GM18868 (cell line): Measurements from ENCODE around the gene C8B.

Source experiments
- ATAC-seq: cut with Tn5 transposase; IDR thresholded peaks from one replicate; pipeline ENCODE4 v1.9.1; 2021; ENCODE audit warnings: mild to moderate bottlenecking, moderate library complexity; ENCODE audit not compliant: unreplicated experiment

The C8B gene

GRCh38 chr1:56904663-56905397 lies 61.0 kb downstream of the C8B start:
- no peak for ATAC-seq

- no peak for ATAC-seq
These were observed 62.0 kb downstream of the C8B start for GRCh38 chr1:56903778-56904177.

- ATAC-seq, result no peak
These were observed 64.1 kb downstream of the C8B start for GRCh38 chr1:56901716-56902115.

GRCh38 chr1:56898879-56899278 lies 66.9 kb downstream of the C8B start:
- ATAC-seq, result no peak

- ATAC-seq, result no peak
These were observed 67.8 kb downstream of the C8B start for GRCh38 chr1:56898005-56898373.

GRCh38 chr1:56897150-56898004 lies 68.4 kb downstream of the C8B start:
- no peak for ATAC-seq

DNA sequence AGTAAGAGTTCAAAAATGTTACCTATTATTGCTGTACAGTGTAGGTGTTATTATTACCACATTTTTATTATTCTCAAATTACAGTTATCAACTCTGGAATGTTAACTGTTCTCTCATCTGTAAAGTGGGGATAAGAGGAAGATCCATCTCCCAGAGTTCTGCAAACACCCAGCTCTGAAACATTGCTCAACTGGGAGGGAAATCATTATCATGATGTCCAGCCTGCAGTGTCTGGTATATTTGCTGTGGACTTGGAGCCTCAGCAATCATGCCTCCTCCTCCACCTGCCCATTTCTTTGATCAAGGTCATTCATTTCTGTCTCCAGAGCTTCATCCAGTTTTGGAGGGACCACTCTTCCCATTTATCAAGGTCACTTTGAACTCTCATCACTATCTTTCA lies 71.8 kb downstream of the C8B start:
- no peak for ATAC-seq

DNA sequence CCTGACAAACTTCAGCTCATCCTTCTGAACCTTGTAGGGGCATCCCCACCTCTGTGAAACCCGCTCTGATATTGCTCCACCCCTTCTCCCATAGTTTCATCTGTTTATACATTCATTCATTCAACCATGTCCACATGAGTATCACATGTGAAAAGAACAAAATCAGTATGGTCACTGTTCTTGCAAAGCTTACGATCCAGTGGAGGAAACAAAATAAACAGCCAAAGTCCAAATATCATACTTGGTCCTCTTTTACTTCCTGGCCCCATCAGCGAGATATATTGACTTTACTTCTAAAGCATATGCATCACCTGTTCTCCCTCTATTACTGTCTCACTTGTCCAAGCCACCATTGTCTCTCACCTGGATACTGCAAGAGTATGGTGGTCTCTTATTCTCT lies 75.6 kb downstream of the C8B start:
- no peak for ATAC-seq

DNA sequence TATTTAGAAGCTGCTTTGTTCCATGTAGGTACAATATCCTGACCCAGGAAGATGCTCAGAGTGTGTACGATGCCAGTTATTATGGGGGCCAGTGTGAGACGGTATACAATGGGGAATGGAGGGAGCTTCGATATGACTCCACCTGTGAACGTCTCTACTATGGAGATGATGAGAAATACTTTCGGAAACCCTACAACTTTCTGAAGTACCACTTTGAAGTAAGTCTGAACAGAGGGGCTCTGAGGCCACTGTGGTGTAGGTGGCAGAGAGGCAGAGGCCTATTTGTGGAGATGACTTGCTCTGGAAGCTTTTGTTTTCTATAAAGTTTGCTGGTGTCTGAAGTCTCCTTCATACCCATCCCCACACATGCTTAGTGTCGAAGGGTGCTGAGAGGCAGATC lies 84.4 kb downstream of the C8B start:
- no peak for ATAC-seq

DNA sequence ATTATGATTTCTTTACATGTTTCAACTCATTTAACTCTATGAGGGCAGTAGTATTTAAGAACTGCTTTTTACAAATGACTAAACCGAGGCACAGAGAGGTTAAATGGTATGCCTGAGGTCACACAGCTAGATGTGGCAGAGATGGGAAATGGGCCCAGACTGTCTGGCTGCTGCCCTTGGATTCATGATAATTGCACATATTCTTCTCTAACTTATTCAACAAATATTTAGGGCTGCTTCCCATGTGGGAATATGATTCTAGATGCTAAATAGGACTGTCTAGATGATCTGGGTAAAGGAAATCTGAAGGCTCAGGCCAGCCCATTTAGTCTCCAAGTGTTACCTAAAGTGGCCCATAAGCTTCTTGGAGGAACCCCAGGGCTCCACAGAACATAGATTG lies 85.0 kb downstream of the C8B start:
- ATAC-seq, result no peak
